G401 (cell line): ENCODE results near the gene BLACAT1. TPM values are rescaled to one million over a fixed set of nuclear protein-coding genes. Genes with fewer than 3 reads are reported as not detected.
A peak's percentile ranks its signal among the peaks of the same experiment; 100 is the strongest.

ENCODE experiments used
- DNase-seq: peaks from one replicate; pipeline ENCODE4 v3.0.0-alpha.2; 2015; ENCODE audit warnings: low spot score
- in situ Hi-C: cut with HindIII; loops from 2 replicates; pipeline ENCODE4 v1.10.0; 2016; ENCODE audit warnings: low sequenced_read_pairs, mixed read lengths
- total RNA-seq: library from RNA; depleted of rRNA; stranded (reverse); fragments of >200 nt; shearing (Covaris generic); gene quantifications from 2 replicates; pipeline ENCODE4 v1.2.3, GENCODE V29; 2014

Gene BLACAT1
- total RNA-seq, 1 experiment from 2014 or later, result 1.8 TPM

- peak; percentile 25 for DNase-seq
- in situ Hi-C loops, result no loop called here
Observed at GRCh38 chr1:205458777-205459566, 3.1 kb upstream of the BLACAT1 start.

GRCh38 chr1:205456868-205457745, 1.3 kb upstream of the BLACAT1 start:
- peak; percentile 77 for DNase-seq
- in situ Hi-C loops, result no loop called here

- peak; percentile 63 for DNase-seq
- in situ Hi-C loops, result no loop called here
Observed at GRCh38 chr1:205456383-205456867, 580 bp upstream of the BLACAT1 start.

GRCh38 chr1:205454903-205455335, 926 bp downstream of the BLACAT1 start:
- in situ Hi-C loops, result no loop called here
- DNase-seq, result peak; percentile 73

- DNase-seq, result peak; percentile 49
- in situ Hi-C loops, result no loop called here
Observed at GRCh38 chr1:205453466-205453865, 2.4 kb downstream of the BLACAT1 start.

- peak; percentile 33 for DNase-seq
- in situ Hi-C loops, result no loop called here
Observed at GRCh38 chr1:205452933-205453332, 2.9 kb downstream of the BLACAT1 start.

GRCh38 chr1:205452364-205452763, 3.5 kb downstream of the BLACAT1 start:
- in situ Hi-C loops, result no loop called here
- no peak for DNase-seq

GRCh38 chr1:205451759-205452164, 4.1 kb downstream of the BLACAT1 start:
- in situ Hi-C loops, result no loop called here
- peak; percentile 41 for DNase-seq

- DNase-seq, result peak; percentile 29
Observed at GRCh38 chr1:205451202-205451601, 4.6 kb downstream of the BLACAT1 start.

GRCh38 chr1:205450448-205450847, 5.4 kb downstream of the BLACAT1 start:
- peak; percentile 53 for DNase-seq
- in situ Hi-C loops, result no loop called here

More at GRCh38 chr1:205451202-205451601, 4.6 kb downstream of the BLACAT1 start:
- in situ Hi-C loops, result no loop called here

GRCh38 chr1:205449750-205450443, 5.9 kb downstream of the BLACAT1 start:
- DNase-seq, result peak; percentile 59
- in situ Hi-C loops, result no loop called here

GRCh38 chr1:205449254-205449749, 6.5 kb downstream of the BLACAT1 start:
- in situ Hi-C loops, result no loop called here
- DNase-seq, result peak; percentile 22

- DNase-seq, result peak; percentile 19
- in situ Hi-C loops, result no loop called here
Observed at GRCh38 chr1:205448540-205449253, 7.1 kb downstream of the BLACAT1 start.

- DNase-seq, result peak; percentile 33
- in situ Hi-C loops, result no loop called here
Observed at GRCh38 chr1:205447457-205448341, 8.1 kb downstream of the BLACAT1 start.

GRCh38 chr1:205446828-205447227, 9.0 kb downstream of the BLACAT1 start:
- peak; percentile 39 for DNase-seq
- in situ Hi-C loops, result no loop called here

GRCh38 chr1:205445646-205445935, 10.3 kb downstream of the BLACAT1 start:
- in situ Hi-C loops, result no loop called here
- no peak for DNase-seq

- in situ Hi-C loops, result no loop called here
- peak; percentile 99 for DNase-seq
Observed at GRCh38 chr1:205444931-205445645, 10.8 kb downstream of the BLACAT1 start.
